ENCODE results near the gene CYP4B1.

CYP4B1 gene

GRCh38 chr1:46797696-46798470 lies 963 bp upstream of the CYP4B1 start:
- ATAC-seq: no peak

DNA sequence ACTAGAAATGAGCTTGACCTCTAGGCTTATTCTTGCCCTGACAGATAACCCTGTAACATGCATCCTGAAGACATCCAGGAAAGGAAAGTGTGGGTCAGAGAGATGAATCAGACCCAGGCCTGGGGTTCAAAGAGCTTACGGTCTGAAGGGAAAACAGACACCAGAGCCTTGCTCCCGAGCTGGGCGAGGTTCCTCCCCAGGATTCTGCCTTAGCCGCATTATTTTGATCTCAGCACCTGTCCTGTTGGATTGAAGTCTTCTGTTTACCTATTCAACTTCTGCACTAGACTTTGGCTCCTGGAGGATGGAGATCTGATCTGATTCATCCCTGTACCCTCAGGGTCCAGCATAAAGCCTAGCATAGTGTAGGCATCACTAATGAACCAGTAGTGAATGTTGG lies 1.9 kb downstream of the CYP4B1 start:
- no peak for ATAC-seq

DNA sequence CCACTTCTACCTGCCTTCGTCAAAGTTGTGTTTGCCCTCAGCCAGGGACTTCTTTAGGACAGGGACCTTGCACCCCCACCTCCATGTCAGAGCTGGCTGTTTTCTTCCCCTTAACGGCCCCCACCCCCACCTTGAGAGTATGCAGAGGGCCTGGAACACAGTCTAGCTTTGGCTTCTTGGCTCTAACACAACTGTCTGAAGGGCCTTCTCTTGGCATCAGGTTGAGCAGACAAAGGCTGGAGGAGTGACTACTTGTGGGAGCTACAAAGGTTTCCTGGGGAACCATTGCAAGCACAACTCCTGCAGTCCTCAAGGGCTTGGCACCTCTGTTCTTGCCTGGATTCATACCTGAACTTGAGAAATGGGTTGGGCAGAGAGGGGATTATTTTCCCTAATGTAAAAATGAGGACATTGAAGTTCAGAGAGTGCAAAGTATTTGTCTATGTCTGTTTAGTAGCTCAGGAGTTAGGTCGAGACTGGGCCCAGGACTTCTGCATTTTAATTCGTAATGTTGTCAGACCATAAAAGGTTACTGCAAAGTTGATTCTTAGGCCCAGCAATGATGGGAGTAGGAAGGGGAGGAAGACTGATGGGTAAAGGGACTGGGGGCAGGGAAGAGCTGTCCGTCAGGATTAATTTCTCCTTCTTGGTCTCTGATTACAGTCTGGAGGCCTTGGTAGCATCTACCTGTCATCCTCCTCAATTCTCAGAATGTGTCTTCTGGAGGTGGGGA lies 2.6 kb downstream of the CYP4B1 start:
- no peak for ATAC-seq

DNA sequence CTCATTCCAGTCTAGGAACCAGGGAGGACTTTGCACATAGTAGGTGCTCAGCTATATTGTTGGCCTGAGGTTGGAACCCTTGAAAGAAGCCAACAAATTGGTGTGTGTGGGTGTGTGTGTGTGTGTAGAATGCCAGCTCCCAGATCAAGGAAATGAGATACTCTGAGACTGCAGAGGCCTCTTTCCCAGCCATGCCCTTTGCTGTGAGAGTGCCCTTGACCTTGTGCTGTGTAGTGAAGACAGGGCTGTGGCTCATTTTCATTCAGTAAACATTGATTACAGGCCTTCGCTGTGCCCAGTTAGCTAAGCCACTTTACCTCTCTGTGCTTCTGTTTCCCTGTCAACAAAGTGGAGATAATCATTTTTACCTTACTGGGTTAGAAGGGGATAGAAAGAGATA lies 3.2 kb downstream of the CYP4B1 start:
- no peak for ATAC-seq

- no peak for ATAC-seq
Measured at GRCh38 chr1:46802901-46803574, 4.2 kb downstream of the CYP4B1 start.

GRCh38 chr1:46804027-46804889 lies 5.4 kb downstream of the CYP4B1 start:
- ATAC-seq: no peak

DNA sequence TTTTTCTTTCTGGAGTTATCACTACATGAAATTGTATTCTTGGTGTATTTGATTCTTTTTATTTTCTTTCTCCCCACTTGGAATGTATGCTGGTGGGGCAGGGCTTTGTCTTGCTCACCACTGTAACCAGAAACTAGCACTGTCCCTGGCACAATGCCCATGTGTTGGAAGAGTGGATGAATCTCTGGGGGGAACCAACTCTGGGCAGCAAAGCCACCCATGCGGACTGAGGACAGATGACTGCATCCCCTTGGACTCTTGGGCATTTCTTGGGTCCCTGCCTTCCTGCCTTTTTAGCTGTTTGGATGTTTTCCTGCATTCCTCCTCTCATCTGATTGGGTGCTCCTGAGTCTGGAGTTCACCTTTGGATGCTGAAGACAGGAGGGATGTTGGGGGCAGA lies 6.1 kb downstream of the CYP4B1 start:
- ATAC-seq: no peak

- ATAC-seq: no peak
Measured at GRCh38 chr1:46805755-46806154, 6.9 kb downstream of the CYP4B1 start.

GRCh38 chr1:46806196-46807020 lies 7.6 kb downstream of the CYP4B1 start:
- ATAC-seq: no peak

GRCh38 chr1:46807046-46807972 lies 8.5 kb downstream of the CYP4B1 start:
- ATAC-seq: no peak

- no peak for ATAC-seq
Measured at GRCh38 chr1:46809071-46809470, 10.2 kb downstream of the CYP4B1 start.

DNA sequence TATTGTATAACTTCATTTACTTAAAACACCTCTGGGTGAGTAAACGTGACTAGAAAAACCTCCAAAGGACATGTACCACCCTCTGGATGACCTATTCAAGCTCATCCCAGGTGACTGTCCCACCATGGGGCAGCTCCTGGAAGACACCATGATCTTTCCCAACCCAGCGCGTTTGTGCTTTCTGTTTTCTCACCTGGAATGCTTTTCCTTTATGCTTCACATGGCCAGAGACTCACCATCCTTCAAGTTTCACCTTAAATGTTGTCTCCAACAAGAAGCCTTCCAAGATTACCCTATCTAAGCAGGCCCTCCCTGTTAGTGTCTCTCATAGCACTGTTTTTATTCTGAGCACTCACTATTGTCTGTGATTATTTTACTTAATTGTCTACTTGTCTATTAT lies 11.1 kb downstream of the CYP4B1 start:
- ATAC-seq: no peak

GRCh38 chr1:46810596-46810995 lies 11.8 kb downstream of the CYP4B1 start:
- no peak for ATAC-seq

DNA sequence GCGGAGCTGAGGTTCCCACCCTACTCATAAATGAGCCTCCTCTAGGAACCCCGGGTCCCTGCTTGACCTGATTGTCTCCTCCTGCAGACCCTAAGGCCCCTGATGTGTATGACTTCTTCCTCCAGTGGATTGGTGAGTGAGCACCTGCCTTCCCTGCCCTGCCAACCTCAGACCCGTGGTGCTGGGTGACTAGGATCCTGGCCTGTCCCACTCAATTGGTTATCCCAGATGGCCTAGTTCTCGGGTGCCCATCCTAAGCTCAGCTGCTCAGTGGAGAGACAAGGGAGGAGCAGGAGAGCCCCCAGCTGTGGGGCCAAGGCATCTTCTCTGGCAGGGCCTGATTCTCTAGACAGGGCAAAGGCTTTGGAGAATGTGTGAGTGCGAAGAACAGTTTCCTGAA lies 12.2 kb downstream of the CYP4B1 start:
- no peak for ATAC-seq

GRCh38 chr1:46812065-46812963 lies 13.5 kb downstream of the CYP4B1 start:
- no peak for ATAC-seq

- no peak for ATAC-seq
Measured at GRCh38 chr1:46812996-46813857, 14.4 kb downstream of the CYP4B1 start.

- no peak for ATAC-seq
Measured at GRCh38 chr1:46813858-46814396, 15.1 kb downstream of the CYP4B1 start.

DNA sequence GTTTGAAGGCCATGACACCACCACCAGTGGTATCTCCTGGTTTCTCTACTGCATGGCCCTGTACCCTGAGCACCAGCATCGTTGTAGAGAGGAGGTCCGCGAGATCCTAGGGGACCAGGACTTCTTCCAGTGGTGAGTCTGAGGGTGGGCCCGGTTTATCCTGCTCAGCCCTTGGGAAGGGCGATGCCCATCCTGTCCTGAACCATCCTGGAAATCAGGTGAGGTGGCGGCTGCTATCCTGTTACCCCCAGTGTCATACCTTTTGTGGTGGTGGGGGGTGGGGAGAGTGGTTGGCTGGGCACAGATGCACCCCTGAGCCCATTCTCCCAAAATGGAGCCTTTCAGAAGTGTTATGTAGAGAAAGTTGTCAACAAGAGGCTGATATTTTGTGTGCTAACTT lies 16.3 kb downstream of the CYP4B1 start:
- no peak for ATAC-seq
